ENCODE results near the gene NEDD4L.

GRCh38 chr18:58024139-58024538 lies 19.9 kb upstream of the NEDD4L start:
- TF ChIP-seq, protein P1, sequence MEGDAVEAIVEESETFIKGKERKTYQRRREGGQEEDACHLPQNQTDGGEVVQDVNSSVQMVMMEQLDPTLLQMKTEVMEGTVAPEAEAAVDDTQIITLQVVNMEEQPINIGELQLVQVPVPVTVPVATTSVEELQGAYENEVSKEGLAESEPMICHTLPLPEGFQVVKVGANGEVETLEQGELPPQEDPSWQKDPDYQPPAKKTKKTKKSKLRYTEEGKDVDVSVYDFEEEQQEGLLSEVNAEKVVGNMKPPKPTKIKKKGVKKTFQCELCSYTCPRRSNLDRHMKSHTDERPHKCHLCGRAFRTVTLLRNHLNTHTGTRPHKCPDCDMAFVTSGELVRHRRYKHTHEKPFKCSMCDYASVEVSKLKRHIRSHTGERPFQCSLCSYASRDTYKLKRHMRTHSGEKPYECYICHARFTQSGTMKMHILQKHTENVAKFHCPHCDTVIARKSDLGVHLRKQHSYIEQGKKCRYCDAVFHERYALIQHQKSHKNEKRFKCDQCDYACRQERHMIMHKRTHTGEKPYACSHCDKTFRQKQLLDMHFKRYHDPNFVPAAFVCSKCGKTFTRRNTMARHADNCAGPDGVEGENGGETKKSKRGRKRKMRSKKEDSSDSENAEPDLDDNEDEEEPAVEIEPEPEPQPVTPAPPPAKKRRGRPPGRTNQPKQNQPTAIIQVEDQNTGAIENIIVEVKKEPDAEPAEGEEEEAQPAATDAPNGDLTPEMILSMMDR (conservative IDR thresholded peaks at IDR 0.05): no peak
- TF ChIP-seq EZH2 (IDR thresholded peaks at IDR 0.05; ENCODE audit: low read depth): no peak

Measured in PC-9 (cell line).